H1 (cell line): ENCODE results near the gene C11orf65. TPM values are rescaled to one million over a fixed set of nuclear protein-coding genes. Genes with fewer than 3 reads are reported as not detected.

Source experiments
- SIRT6 ChIP-seq: IDR thresholded peaks from one replicate; pipeline ENCODE4 v1.7.1; 2012; ENCODE audit warnings: low read length, inconsistent platforms
- polyA plus RNA-seq, 7 experiments: library from polyadenylated mRNA; depleted of rRNA in 3 of 7; stranded (reverse) in 5 of 7; unstranded in 2 of 7; fragments of >200 nt in 5 of 7; fragments of 200-250 nt in 2 of 7; gene quantifications; 1 replicate in 5 of 7; 2 replicates in 1 of 7; 4 replicates in 1 of 7; pipeline versions ENCODE4 v1.2.1 to v1.2.3, GENCODE V29; 2011 to 2013; ENCODE audit warnings: missing spikeins in 2 of 7, mixed read lengths in 2 of 7
- total RNA-seq: library from RNA; stranded (reverse); fragmentation: NEBNext Ultra II Directional; extraction: Animal tissue kit (Norgen Biotek cat#: 25700); gene quantifications from 2 replicates; pipeline ENCODE4 v1.2.1, GENCODE V29; 2021

C11orf65 gene
- total and polyA plus RNA-seq, 2 of the 8 experiments (the other 6 are each of a cell fraction or from before 2014, with no cell fraction given) = 0.14 to 0.22 TPM

- TF ChIP-seq SIRT6 = no peak
Measured at GRCh38 chr11:108472681-108473080, 5.4 kb upstream of the C11orf65 start (continued).
